HG02623 (cell line): ENCODE results near the gene HOXD10.

Source experiments
- ATAC-seq: cut with Tn5 transposase; IDR thresholded peaks from one replicate; pipeline ENCODE4 v1.9.1; 2021; ENCODE audit warnings: moderate library complexity; ENCODE audit not compliant: unreplicated experiment

Gene HOXD10

GRCh38 chr2:176094349-176094748 lies 22.2 kb upstream of the HOXD10 start:
- ATAC-seq = no peak

- no peak for ATAC-seq
Observed at GRCh38 chr2:176095421-176095820, 21.2 kb upstream of the HOXD10 start.

- no peak for ATAC-seq
Observed at GRCh38 chr2:176096243-176096985, 20.2 kb upstream of the HOXD10 start.

- peak; percentile 79 for ATAC-seq
Observed at GRCh38 chr2:176096986-176097819, 19.4 kb upstream of the HOXD10 start.

GRCh38 chr2:176097820-176098365 lies 18.7 kb upstream of the HOXD10 start:
- no peak for ATAC-seq

GRCh38 chr2:176098366-176099158 lies 18.0 kb upstream of the HOXD10 start:
- no peak for ATAC-seq

- no peak for ATAC-seq
Observed at GRCh38 chr2:176099159-176099727, 17.3 kb upstream of the HOXD10 start.

GRCh38 chr2:176099728-176100546 lies 16.6 kb upstream of the HOXD10 start, which contains the start of gene HOXD12:
Gene HOXD12, plus strand, starts transcription at chr2:176099795. Its CDS starts 7 bp downstream, at chr2:176099802.
- ATAC-seq = no peak

GRCh38 chr2:176100547-176101140 lies 15.9 kb upstream of the HOXD10 start:
- no peak for ATAC-seq

GRCh38 chr2:176101216-176101830 lies 15.3 kb upstream of the HOXD10 start:
- ATAC-seq = no peak

- no peak for ATAC-seq
Observed at GRCh38 chr2:176101842-176102241, 14.7 kb upstream of the HOXD10 start.

GRCh38 chr2:176102309-176102866 lies 14.2 kb upstream of the HOXD10 start:
- ATAC-seq = no peak

GRCh38 chr2:176103194-176103593 lies 13.4 kb upstream of the HOXD10 start:
- no peak for ATAC-seq

GRCh38 chr2:176103742-176104315 lies 12.7 kb upstream of the HOXD10 start:
- ATAC-seq = no peak

GRCh38 chr2:176104316-176105077 lies 12.1 kb upstream of the HOXD10 start:
- ATAC-seq = no peak

GRCh38 chr2:176105078-176105729 lies 11.4 kb upstream of the HOXD10 start:
- no peak for ATAC-seq
